SK-N-SH (cell line): Measurements from ENCODE around the gene CSTB. TPM values are rescaled to one million over a fixed set of nuclear protein-coding genes. Genes with fewer than 3 reads are reported as not detected.

Experiments
- CTCF ChIA-PET: fragments of 300-600, 350-600 bp; formaldehyde crosslinking; extraction: SDS; loops from one replicate; lab custom pipeline; 2021; lab: Yijun Ruan, JAX
- POLR2A ChIA-PET: fragments of 350-600 bp; sonication (Branson Sonifier 250); formaldehyde crosslinking; extraction: SDS; loops from one replicate; lab custom pipeline; 2020; ENCODE audit warnings: antibody characterized with exemption, inconsistent platforms; lab: Yijun Ruan, JAX
- DNase-seq: peaks from one replicate; pipeline ENCODE4 v3.0.0; 2012
- H2AFZ ChIP-seq: fragments of 200-600 bp; sonication (generic); 2 replicates; pipeline ENCODE4 v1.8.1; 2016; ENCODE audit warnings: antibody characterized with exemption, mild to moderate bottlenecking, low read depth
- H3F3A ChIP-seq: fragments of 200-600 bp; sonication (generic); replicated peaks from 2 replicates; pipeline ENCODE3; 2016; ENCODE audit warnings: antibody characterized with exemption, mild to moderate bottlenecking; ENCODE audit not compliant: insufficient read depth
- H3K27ac ChIP-seq, 2 experiments: fragments of 200-500 bp in 1 of 2; fragments of 200-600 bp in 1 of 2; sonication (Bioruptor generic) in 1 of 2; sonication (generic), shearing (Covaris generic) in 1 of 2; 2 replicates each; pipeline versions ENCODE4 v1.5.1 to v1.6.1; 2014 to 2016; ENCODE audit warnings: low read depth in 2 of 2, inconsistent platforms in 1 of 2, low read length in 1 of 2, mild to moderate bottlenecking in 1 of 2, mixed read lengths in 1 of 2
- H3K27me3 ChIP-seq: fragments of 200-600 bp; sonication (generic), shearing (Covaris generic); 2 replicates; pipeline ENCODE4 v1.6.1; 2016; ENCODE audit warnings: mixed run types; ENCODE audit not compliant: insufficient read depth
- H3K36me3 ChIP-seq, 2 experiments: fragments of 200-500 bp in 1 of 2; fragments of 200-600 bp in 1 of 2; sonication (Bioruptor generic) in 1 of 2; sonication (generic) in 1 of 2; replicated peaks in 1 of 2; 2 replicates each; pipeline versions ENCODE3 to v1.5.1; 2014 to 2016; ENCODE audit warnings: low read length in 1 of 2, mild to moderate bottlenecking in 1 of 2; ENCODE audit not compliant: insufficient read depth in 2 of 2, control insufficient read depth in 1 of 2
- H3K4me1 ChIP-seq, 2 experiments: fragments of 200-500 bp in 1 of 2; fragments of 200-600 bp in 1 of 2; sonication (Bioruptor generic) in 1 of 2; sonication (generic), shearing (Covaris generic) in 1 of 2; 2 replicates each; pipeline versions ENCODE4 v1.5.1 to v1.6.1; 2014 to 2016; ENCODE audit warnings: low read depth in 1 of 2, low read length in 1 of 2, mixed run types in 1 of 2; ENCODE audit not compliant: insufficient read depth in 2 of 2, control insufficient read depth in 1 of 2
- H3K4me2 ChIP-seq: fragments of 200-600 bp; sonication (generic), shearing (Covaris generic); 2 replicates; pipeline ENCODE4 v1.6.1; 2017; ENCODE audit warnings: mixed run types
- H3K4me3 ChIP-seq, 2 experiments: fragments of 200-500 bp in 1 of 2; fragments of 200-600 bp in 1 of 2; sonication (Bioruptor generic) in 1 of 2; sonication (generic), shearing (Covaris generic) in 1 of 2; 2 replicates each; pipeline versions ENCODE4 v1.5.1 to v1.8.1; 2014 to 2016; ENCODE audit warnings: low read depth in 2 of 2, inconsistent platforms in 1 of 2, low read length in 1 of 2, mild to moderate bottlenecking in 1 of 2, mixed read lengths in 1 of 2, moderate library complexity in 1 of 2
- H3K79me2 ChIP-seq: fragments of 200-600 bp; sonication (generic); 2 replicates; pipeline ENCODE4 v1.8.1; 2017; ENCODE audit warnings: mild to moderate bottlenecking; ENCODE audit not compliant: insufficient read depth
- H3K9ac ChIP-seq: fragments of 200-600 bp; sonication (generic); 2 replicates; pipeline ENCODE4 v1.6.1; 2017; ENCODE audit warnings: mixed run types
- H3K9me2 ChIP-seq: fragments of 200-600 bp; sonication (generic); 2 replicates; pipeline ENCODE4 v1.6.1; 2017; ENCODE audit warnings: mixed run types
- H3K9me3 ChIP-seq: fragments of 200-600 bp; sonication (generic); 2 replicates; pipeline ENCODE4 v1.6.1; 2017; ENCODE audit warnings: mixed run types, mild to moderate bottlenecking, moderate library complexity
- H4K20me1 ChIP-seq: fragments of 200-600 bp; sonication (generic); 2 replicates; pipeline ENCODE4 v1.6.1; 2017; ENCODE audit warnings: mild to moderate bottlenecking, mixed run types; ENCODE audit not compliant: insufficient read depth
- CHD2 ChIP-seq: fragments of 150-350 bp; IDR thresholded peaks from 2 replicates; pipeline ENCODE4 v1.6.1; 2018; ENCODE audit warnings: low read length; ENCODE audit not compliant: partially characterized antibody
- ELF1 ChIP-seq: IDR thresholded peaks from 2 replicates; pipeline ENCODE4 v1.4.0; 2012
- FOSL2 ChIP-seq: IDR thresholded peaks from 2 replicates; pipeline ENCODE4 v1.4.0; 2012; ENCODE audit warnings: low read depth, mild to moderate bottlenecking, moderate library complexity, borderline replicate concordance
- GABPA ChIP-seq: IDR thresholded peaks from 2 replicates; pipeline ENCODE4 v1.4.0; 2012; ENCODE audit warnings: low read depth, mild to moderate bottlenecking
- GATA2 ChIP-seq: sonication (generic); formaldehyde crosslinking; IDR thresholded peaks from 2 replicates; pipeline ENCODE4 v1.5.0; 2020; ENCODE audit warnings: mild to moderate bottlenecking, missing genetic modification reagents
- MEF2A ChIP-seq: IDR thresholded peaks from 2 replicates; pipeline ENCODE4 v1.4.0; 2012; ENCODE audit warnings: low read depth, borderline replicate concordance
- MXI1 ChIP-seq: IDR thresholded peaks from 2 replicates; pipeline ENCODE4 v1.6.1; 2012; ENCODE audit warnings: mild to moderate bottlenecking, low read depth, low read length, improper control_type of control experiment
- NFIC ChIP-seq: IDR thresholded peaks from 2 replicates; pipeline ENCODE4 v1.4.0; 2012; ENCODE audit warnings: borderline replicate concordance
- NRF1 ChIP-seq: IDR thresholded peaks from 2 replicates; pipeline ENCODE4 v1.6.1; 2012; ENCODE audit warnings: low read depth, mild to moderate bottlenecking, low read length
- RAD21 ChIP-seq: IDR thresholded peaks from 2 replicates; pipeline ENCODE4 v1.6.1; 2012; ENCODE audit warnings: mild to moderate bottlenecking, low read length
- RCOR1 ChIP-seq: fragments of 150-350 bp; IDR thresholded peaks from 2 replicates; pipeline ENCODE4 v1.6.1; 2017; ENCODE audit warnings: antibody characterized with exemption, low read length
- RFX5 ChIP-seq: IDR thresholded peaks from 2 replicates; pipeline ENCODE4 v1.6.1; 2012; ENCODE audit warnings: mild to moderate bottlenecking, improper control_type of control experiment, low read length
- RXRA ChIP-seq: IDR thresholded peaks from 2 replicates; pipeline ENCODE4 v1.4.0; 2012; ENCODE audit warnings: low read depth, mild to moderate bottlenecking, borderline replicate concordance
- SIN3A ChIP-seq: IDR thresholded peaks from 2 replicates; pipeline ENCODE4 v1.6.1; 2012; ENCODE audit warnings: low read depth, mild to moderate bottlenecking, low read length, moderate library complexity, borderline replicate concordance
- SMC3 ChIP-seq: IDR thresholded peaks from 2 replicates; pipeline ENCODE4 v1.6.1; 2012; ENCODE audit warnings: low read depth, low read length, improper control_type of control experiment
- TCF12 ChIP-seq: IDR thresholded peaks from 2 replicates; pipeline ENCODE4 v1.4.0; 2012
- USF2 ChIP-seq: fragments of 150-350 bp; IDR thresholded peaks from 2 replicates; pipeline ENCODE4 v1.6.1; 2017; ENCODE audit warnings: antibody characterized with exemption, low read length, low read depth, borderline replicate concordance
- YY1 ChIP-seq: IDR thresholded peaks from 2 replicates; pipeline ENCODE4 v1.4.0; 2012; ENCODE audit warnings: low read depth, mild to moderate bottlenecking
- WGBS: methylation state at CpG from one replicate; pipeline ENCODE4 v1.1.6; 2017; ENCODE audit warnings: low lambda C conversion rate; 5-methylcytosine and 5-hydroxymethylcytosine counted together
- polyA plus RNA-seq, 3 experiments: library from polyadenylated mRNA; depleted of rRNA; stranded (reverse); fragments of >200 nt; gene quantifications; 2 replicates each; pipeline ENCODE4 v1.2.3, GENCODE V29; 2012
- TF ChIP-seq, protein P1 (sequence below): IDR thresholded peaks from 2 replicates; pipeline ENCODE4 v1.4.0; 2012; ENCODE audit warnings: low read depth
- TF ChIP-seq, protein P2 (sequence below): IDR thresholded peaks from 2 replicates; pipeline ENCODE4; 2012

The CSTB gene
- polyA plus RNA-seq, 1 of the 3 experiments (the other 2 are of a cell fraction): 101 TPM

GRCh38 chr21:43739621-43740435, 36.3 kb downstream of the CSTB start:
- Histone ChIP-seq H3K4me2 (no peak overlapping the region), H3K79me2 (peaks cover 7% of the 10 kb centered on the region; the same call in 1 of the 2 replicates), H3K27ac (peak overlapping the region in 1 of 2 experiments; percentile 27; a peak in 2 of 4 replicates), H2AFZ (no peak overlapping the region), H3K36me3 (peaks cover 9 to 16% of the 10 kb centered on the region in 2 experiments), H3K9me2 (no peaks in the 10 kb centered on the region), H3K27me3 (no peaks in the 10 kb centered on the region), H3K9me3 (no peaks in the 10 kb centered on the region), H3F3A (peaks cover 14% of the 10 kb centered on the region), H3K9ac (no peak overlapping the region), H3K4me3 (no peak overlapping the region), H3K4me1 (peaks cover 0 to 3% of the 10 kb centered on the region in 2 experiments; a peak in 1 of 4 replicates), H4K20me1 (peaks cover 5% of the 10 kb centered on the region; the same call in 1 of the 2 replicates)
- peak; percentile 53 for DNase-seq
- ChIA-PET POLR2A (interaction anchor here (2.0 kb wide), 1 partner anchor 11 kb away, joined by 10 read pairs; no protein-coding TSS in a partner anchor), CTCF (interaction anchor here (1.4 kb wide), 1 partner anchor 11 kb away, joined by 4 read pairs; no protein-coding TSS in a partner anchor)
- TF ChIP-seq SIN3A: no peak
- TF ChIP-seq, protein P1, sequence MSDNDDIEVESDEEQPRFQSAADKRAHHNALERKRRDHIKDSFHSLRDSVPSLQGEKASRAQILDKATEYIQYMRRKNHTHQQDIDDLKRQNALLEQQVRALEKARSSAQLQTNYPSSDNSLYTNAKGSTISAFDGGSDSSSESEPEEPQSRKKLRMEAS: no peak
- no peak for TF ChIP-seq MXI1
- no peak for TF ChIP-seq CHD2
- TF ChIP-seq, protein P2, sequence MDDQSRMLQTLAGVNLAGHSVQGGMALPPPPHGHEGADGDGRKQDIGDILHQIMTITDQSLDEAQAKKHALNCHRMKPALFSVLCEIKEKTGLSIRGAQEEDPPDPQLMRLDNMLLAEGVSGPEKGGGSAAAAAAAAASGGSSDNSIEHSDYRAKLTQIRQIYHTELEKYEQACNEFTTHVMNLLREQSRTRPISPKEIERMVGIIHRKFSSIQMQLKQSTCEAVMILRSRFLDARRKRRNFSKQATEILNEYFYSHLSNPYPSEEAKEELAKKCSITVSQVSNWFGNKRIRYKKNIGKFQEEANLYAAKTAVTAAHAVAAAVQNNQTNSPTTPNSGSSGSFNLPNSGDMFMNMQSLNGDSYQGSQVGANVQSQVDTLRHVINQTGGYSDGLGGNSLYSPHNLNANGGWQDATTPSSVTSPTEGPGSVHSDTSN: no peak
- TF ChIP-seq YY1: no peak
- TF ChIP-seq RAD21: no peak
- TF ChIP-seq ELF1: no peak
- TF ChIP-seq GATA2: no peak
- TF ChIP-seq SMC3: no peak
- no peak for TF ChIP-seq FOSL2
- TF ChIP-seq NRF1: no peak
- TF ChIP-seq TCF12: no peak
- TF ChIP-seq GABPA: no peak
- no peak for TF ChIP-seq USF2
- TF ChIP-seq RXRA: no peak
- TF ChIP-seq MEF2A: no peak
- TF ChIP-seq RFX5: no peak
- no peak for TF ChIP-seq RCOR1
- no peak for TF ChIP-seq NFIC
- WGBS: 95% methylated on average over 14 of the region's 25 CpGs
